Lower leg skin (tissue), 3 donors: ENCODE results near the gene ARPIN.

Experiments used
- POLR2A ChIP-seq, 2 donors: fragments of 450-650 bp; IDR thresholded peaks; one replicate each; pipeline ENCODE4 v1.6.1; 2016 to 2017; ENCODE audit warnings: antibody characterized with exemption in 2 of 2, mild to moderate bottlenecking in 1 of 2, moderate library complexity in 1 of 2
- TF ChIP-seq, protein P1 (sequence below), 3 donors: fragments of 450-650 bp; IDR thresholded peaks; one replicate each; pipeline ENCODE4 v1.5.1; 2016; ENCODE audit warnings: antibody characterized with exemption in 3 of 3, mild to moderate bottlenecking in 3 of 3, moderate library complexity in 2 of 3

DNA sequence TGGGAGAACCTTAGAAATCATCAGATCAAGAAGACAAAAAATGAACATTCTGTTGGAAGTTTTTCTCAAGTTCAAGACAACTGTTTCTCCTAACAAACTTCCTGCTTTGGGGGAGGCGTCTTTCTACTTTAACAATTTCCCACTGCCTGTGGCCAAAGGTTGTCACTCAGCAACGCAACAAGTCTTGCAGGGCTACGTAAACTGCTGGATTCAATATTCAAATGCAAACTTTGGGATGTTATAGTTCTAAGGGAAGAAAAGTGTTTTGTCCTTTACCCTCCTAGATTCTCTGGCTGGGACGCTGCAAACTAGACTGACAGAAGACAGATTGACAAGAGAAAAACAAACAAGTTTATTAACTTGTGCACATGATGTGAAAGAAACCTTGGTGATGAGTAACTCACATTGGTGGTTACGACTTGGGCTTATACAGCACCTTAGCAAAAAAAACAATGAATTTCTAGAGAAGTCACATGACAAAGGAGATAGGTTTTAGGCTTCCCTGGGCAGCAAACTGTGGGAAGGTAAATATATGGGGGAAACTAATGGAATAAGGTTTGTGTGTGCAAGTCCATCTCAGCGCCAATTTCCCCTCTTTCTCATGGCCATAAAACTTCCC is 34.0 kb upstream of the ARPIN start:
- TF ChIP-seq, protein P1, sequence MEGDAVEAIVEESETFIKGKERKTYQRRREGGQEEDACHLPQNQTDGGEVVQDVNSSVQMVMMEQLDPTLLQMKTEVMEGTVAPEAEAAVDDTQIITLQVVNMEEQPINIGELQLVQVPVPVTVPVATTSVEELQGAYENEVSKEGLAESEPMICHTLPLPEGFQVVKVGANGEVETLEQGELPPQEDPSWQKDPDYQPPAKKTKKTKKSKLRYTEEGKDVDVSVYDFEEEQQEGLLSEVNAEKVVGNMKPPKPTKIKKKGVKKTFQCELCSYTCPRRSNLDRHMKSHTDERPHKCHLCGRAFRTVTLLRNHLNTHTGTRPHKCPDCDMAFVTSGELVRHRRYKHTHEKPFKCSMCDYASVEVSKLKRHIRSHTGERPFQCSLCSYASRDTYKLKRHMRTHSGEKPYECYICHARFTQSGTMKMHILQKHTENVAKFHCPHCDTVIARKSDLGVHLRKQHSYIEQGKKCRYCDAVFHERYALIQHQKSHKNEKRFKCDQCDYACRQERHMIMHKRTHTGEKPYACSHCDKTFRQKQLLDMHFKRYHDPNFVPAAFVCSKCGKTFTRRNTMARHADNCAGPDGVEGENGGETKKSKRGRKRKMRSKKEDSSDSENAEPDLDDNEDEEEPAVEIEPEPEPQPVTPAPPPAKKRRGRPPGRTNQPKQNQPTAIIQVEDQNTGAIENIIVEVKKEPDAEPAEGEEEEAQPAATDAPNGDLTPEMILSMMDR (IDR thresholded peaks at IDR 0.05): no peak
- TF ChIP-seq POLR2A (IDR thresholded peaks at IDR 0.05): no peak
